ENCODE measurements around the gene RNF149.

GRCh38 chr2:101262142-101262541 lies 46.4 kb downstream of the RNF149 start:
- no peak for TF ChIP-seq POLR2A (IDR thresholded peaks at IDR 0.05)
- TF ChIP-seq CTCF (IDR thresholded peaks at IDR 0.05): no peak
